Ishikawa (cell line): ENCODE measurements around the gene SPG11.
A peak's percentile ranks its signal among the peaks of the same experiment; 100 is the strongest.

Experiments
- CEBPB ChIP-seq: IDR thresholded peaks from 2 replicates; pipeline ENCODE4 v1.6.1; 2012
- CREB1 ChIP-seq: IDR thresholded peaks from 2 replicates; pipeline ENCODE4 v1.6.1; 2012; ENCODE audit warnings: low read depth
- EGR1 ChIP-seq: IDR thresholded peaks from 2 replicates; pipeline ENCODE4 v1.6.1; 2012
- EP300 ChIP-seq: IDR thresholded peaks from 2 replicates; pipeline ENCODE4 v1.6.1; 2012; ENCODE audit warnings: borderline replicate concordance
- FOXM1 ChIP-seq: IDR thresholded peaks from 2 replicates; pipeline ENCODE4 v1.6.1; 2012; ENCODE audit warnings: low read depth, borderline replicate concordance
- MAX ChIP-seq: IDR thresholded peaks from 2 replicates; pipeline ENCODE4 v1.6.1; 2012
- NFIC ChIP-seq: IDR thresholded peaks from 2 replicates; pipeline ENCODE4 v1.6.1; 2012
- RAD21 ChIP-seq: IDR thresholded peaks from 2 replicates; pipeline ENCODE4 v1.6.1; 2012; ENCODE audit warnings: low read depth
- REST ChIP-seq: IDR thresholded peaks from 2 replicates; pipeline ENCODE4 v1.6.1; 2012; ENCODE audit warnings: low read depth, mild to moderate bottlenecking
- TAF1 ChIP-seq: IDR thresholded peaks from 2 replicates; pipeline ENCODE4 v1.6.1; 2012; ENCODE audit warnings: low read depth, mild to moderate bottlenecking
- TCF12 ChIP-seq: IDR thresholded peaks from 2 replicates; pipeline ENCODE4 v1.6.1; 2012; ENCODE audit warnings: low read depth
- TEAD4 ChIP-seq: IDR thresholded peaks from 2 replicates; pipeline ENCODE4 v1.6.1; 2012
- USF1 ChIP-seq: IDR thresholded peaks from 2 replicates; pipeline ENCODE4 v1.6.1; 2012
- YY1 ChIP-seq: IDR thresholded peaks from 2 replicates; pipeline ENCODE4 v1.6.1; 2012; ENCODE audit warnings: low read depth
- ZBTB7A ChIP-seq: IDR thresholded peaks from 2 replicates; pipeline ENCODE4 v1.6.1; 2012; ENCODE audit warnings: low read depth

The SPG11 gene

GRCh38 chr15:44593042-44593736 is 70.3 kb downstream of the SPG11 start:
- TF ChIP-seq REST (no peak), CEBPB (no peak), TEAD4 (no peak), RAD21 (peak; percentile 24; the same call in 1 of the 2 replicates)

- TF ChIP-seq USF1 = no peak
- TF ChIP-seq NFIC = peak; percentile 44; the same call in 1 of the 2 replicates
- no peak for TF ChIP-seq EP300
- TF ChIP-seq CREB1 = no peak
- TF ChIP-seq CEBPB = no peak
Measured at GRCh38 chr15:44591326-44591725, 72.1 kb downstream of the SPG11 start.

GRCh38 chr15:44588541-44588940 is 74.9 kb downstream of the SPG11 start:
- TF ChIP-seq REST (no peak), EP300 (no peak), FOXM1 (no peak), TEAD4 (no peak), TCF12 (no peak), MAX (no peak), USF1 (no peak), YY1 (no peak), EGR1 (no peak), RAD21 (no peak), CREB1 (no peak), CEBPB (no peak), NFIC (no peak), ZBTB7A (no peak), TAF1 (no peak)

GRCh38 chr15:44585633-44586032 is 77.8 kb downstream of the SPG11 start:
- TF ChIP-seq RAD21 = no peak
- no peak for TF ChIP-seq CREB1
- no peak for TF ChIP-seq ZBTB7A
- no peak for TF ChIP-seq EP300
- no peak for TF ChIP-seq FOXM1
- no peak for TF ChIP-seq NFIC

GRCh38 chr15:44584162-44584749 is 79.2 kb downstream of the SPG11 start:
- TF ChIP-seq YY1 (no peak), CREB1 (no peak), CEBPB (no peak), EGR1 (no peak), USF1 (no peak), TAF1 (no peak), RAD21 (peak; percentile 47), REST (no peak)
